Endothelial cell of umbilical vein (primary cell): ENCODE measurements around the gene APBA2. TPM values are rescaled to one million over a fixed set of nuclear protein-coding genes. Genes with fewer than 3 reads are reported as not detected.

Experiments used
- BruUV-seq: library from RNA; stranded (reverse); fragments of 400-500 nt; replicated peaks from 2 replicates; lab custom pipeline; 2021; lab: Mats Ljungman, UMichigan
- CTCF ChIA-PET: fragments of 300-600, 350-600 bp; sonication (Branson Sonifier 250); formaldehyde crosslinking; loops from one replicate; lab custom pipeline; 2021; ENCODE audit warnings: antibody characterized with exemption, inconsistent platforms; lab: Charles Lee
- POLR2A ChIA-PET: fragments of 300-600, 350-600 bp; sonication (Branson Sonifier 250); formaldehyde crosslinking; loops from one replicate; lab custom pipeline; 2021; ENCODE audit warnings: antibody characterized with exemption, inconsistent platforms; lab: Charles Lee
- DNase-seq: peaks from one replicate; pipeline ENCODE4 v3.0.0-alpha.2; 2011; ENCODE audit warnings: low read depth, low spot score
- FAIRE-seq: peaks from 2 replicates; lab custom pipeline; 2011; peaks lifted over from hg19 to GRCh38; lab: Jason Lieb, UNC
- H2AFZ ChIP-seq: 2 replicates; pipeline ENCODE4 v1.6.0; 2012; ENCODE audit warnings: low read depth, low read length, control low read depth, inconsistent platforms
- H3K27ac ChIP-seq: 2 replicates; pipeline ENCODE4 v1.5.1; 2011; ENCODE audit warnings: low read depth, mild to moderate bottlenecking, control low read depth, low read length, moderate library complexity; ENCODE audit not compliant: insufficient read depth
- H3K27me3 ChIP-seq, 2 experiments: 2 replicates each; pipeline versions ENCODE4 v1.6.0 to v1.6.1; 2011; ENCODE audit warnings: low read length in 2 of 2, mixed read lengths in 1 of 2; ENCODE audit not compliant: control insufficient read depth in 2 of 2, insufficient read depth in 2 of 2
- H3K36me3 ChIP-seq, 2 experiments: 2 replicates in 1 of 2; 3 replicates in 1 of 2; pipeline ENCODE4 v1.5.1; 2011; ENCODE audit warnings: low read length in 2 of 2, mild to moderate bottlenecking in 1 of 2, moderate library complexity in 1 of 2; ENCODE audit not compliant: control insufficient read depth in 2 of 2, insufficient read depth in 2 of 2; ENCODE audit errors: extremely low read depth in 1 of 2
- H3K4me1 ChIP-seq: 3 replicates; pipeline ENCODE4 v1.5.1; 2011; ENCODE audit warnings: mild to moderate bottlenecking, low read length; ENCODE audit not compliant: control insufficient read depth, insufficient read depth; ENCODE audit errors: extremely low read depth
- H3K4me2 ChIP-seq: 2 replicates; pipeline ENCODE4 v1.6.1; 2011; ENCODE audit warnings: low read length, control low read depth, mixed read lengths; ENCODE audit not compliant: insufficient read depth
- H3K4me3 ChIP-seq, 3 experiments: fragments of 200-600 bp in 1 of 3; sonication (generic), shearing (Covaris generic) in 1 of 3; replicated peaks in 1 of 3; 2 replicates each; pipeline ENCODE4 v1.5.1; 2011 to 2016; ENCODE audit warnings: control low read depth in 3 of 3, low read length in 3 of 3, mild to moderate bottlenecking in 2 of 3, inconsistent platforms in 1 of 3, low read depth in 1 of 3, moderate library complexity in 1 of 3; ENCODE audit not compliant: insufficient read depth in 1 of 3
- H3K79me2 ChIP-seq: 2 replicates; pipeline ENCODE4 v1.6.0; 2012; ENCODE audit warnings: low read length, inconsistent platforms; ENCODE audit not compliant: control insufficient read depth, insufficient read depth
- H3K9ac ChIP-seq: replicated peaks from 2 replicates; pipeline ENCODE3; 2011; ENCODE audit warnings: low read length, control low read depth; ENCODE audit not compliant: insufficient read depth; ENCODE audit errors: extremely low read depth
- H3K9me1 ChIP-seq: replicated peaks from 3 replicates; pipeline ENCODE4 v1.6.0; 2011; ENCODE audit warnings: mild to moderate bottlenecking, low read length; ENCODE audit not compliant: control insufficient read depth, insufficient read depth; ENCODE audit errors: extremely low read depth
- H3K9me3 ChIP-seq: replicated peaks from 2 replicates; pipeline ENCODE4 v1.5.1; 2012; ENCODE audit warnings: low read length, inconsistent platforms; ENCODE audit not compliant: control insufficient read depth, insufficient read depth
- H4K20me1 ChIP-seq: replicated peaks from 2 replicates; pipeline ENCODE3; 2011; ENCODE audit warnings: mild to moderate bottlenecking, low read length; ENCODE audit not compliant: control insufficient read depth, insufficient read depth; ENCODE audit errors: extremely low read depth
- CTCF ChIP-seq, 2 donors: IDR thresholded peaks; 1 replicate in 1 of 2; 2 replicates in 1 of 2; pipeline ENCODE4 v1.5.1; 2011; ENCODE audit warnings: low read length in 2 of 2, mild to moderate bottlenecking in 2 of 2, moderate library complexity in 2 of 2, control low read depth in 1 of 2, inconsistent platforms in 1 of 2, low read depth in 1 of 2; ENCODE audit not compliant: insufficient read depth in 1 of 2; ENCODE audit errors: extremely low read depth in 1 of 2
- EZH2 ChIP-seq: IDR thresholded peaks from 2 replicates; pipeline ENCODE4 v1.6.1; 2012; ENCODE audit warnings: borderline replicate concordance, low read depth, mild to moderate bottlenecking, moderate library complexity, low read length, inconsistent platforms; ENCODE audit not compliant: severe bottlenecking
- FOS ChIP-seq: IDR thresholded peaks from 2 replicates; pipeline ENCODE4 v1.6.1; 2011; ENCODE audit warnings: mild to moderate bottlenecking, low read length, moderate library complexity, borderline replicate concordance; ENCODE audit not compliant: insufficient read depth
- GATA2 ChIP-seq: IDR thresholded peaks from 2 replicates; pipeline ENCODE4 v1.7.0; 2011; ENCODE audit warnings: low read depth, mild to moderate bottlenecking, moderate library complexity, mixed read lengths, low read length; ENCODE audit not compliant: insufficient read length, insufficient read depth
- JUN ChIP-seq: IDR thresholded peaks from 2 replicates; pipeline ENCODE4 v1.6.1; 2011; ENCODE audit warnings: borderline replicate concordance, low read depth; ENCODE audit not compliant: insufficient read length, insufficient read depth
- MYC ChIP-seq: IDR thresholded peaks from one replicate; pipeline ENCODE4 v1.6.1; 2011; ENCODE audit warnings: mild to moderate bottlenecking, low read depth, low read length
- POLR2A ChIP-seq: IDR thresholded peaks from 2 replicates; pipeline ENCODE4 v1.6.1; 2012; ENCODE audit warnings: low read depth, mild to moderate bottlenecking, control low read depth, low read length
- POLR2AphosphoS5 ChIP-seq: IDR thresholded peaks from 2 replicates; pipeline ENCODE4 v1.6.1; 2012; ENCODE audit warnings: low read depth, mild to moderate bottlenecking, control low read depth, low read length, moderate library complexity; ENCODE audit not compliant: insufficient read depth
- dilution Hi-C: fragments of 300-500 bp; cut with MboI; formaldehyde crosslinking; loops from one replicate; pipeline ENCODE4 v1.15.0; 2019; ENCODE audit warnings: low sequenced_read_pairs; ENCODE audit not compliant: extremely low pct_ligation_motif_present
- intact Hi-C: fragments of 100-400 bp; cut with micrococcal nuclease; formaldehyde crosslinking; loops from one replicate; pipeline ENCODE4 v1.10.0; 2022
- polyA plus RNA-seq, 4 experiments: library from polyadenylated mRNA; depleted of rRNA in 3 of 4; stranded (reverse) in 3 of 4; unstranded in 1 of 4; fragments of >200 nt; gene quantifications; 2 replicates each; pipeline versions ENCODE4 v1.2.1 to v1.2.3, GENCODE V29; 2011 to 2012; ENCODE audit warnings: missing spikeins in 1 of 4
- total RNA-seq: library from RNA; stranded (reverse); gene quantifications from 2 replicates; pipeline ENCODE4 v1.2.3, GENCODE V29; 2021
- TF ChIP-seq, protein P1 (sequence below): IDR thresholded peaks from 2 replicates; pipeline ENCODE4 v1.6.1; 2011; ENCODE audit not compliant: insufficient read depth, insufficient read length

The APBA2 gene
- total and polyA plus RNA-seq, 2 donors (not counting 3 experiments of a cell fraction or from before 2014, with no cell fraction given): 5.7 to 11.1 TPM

DNA sequence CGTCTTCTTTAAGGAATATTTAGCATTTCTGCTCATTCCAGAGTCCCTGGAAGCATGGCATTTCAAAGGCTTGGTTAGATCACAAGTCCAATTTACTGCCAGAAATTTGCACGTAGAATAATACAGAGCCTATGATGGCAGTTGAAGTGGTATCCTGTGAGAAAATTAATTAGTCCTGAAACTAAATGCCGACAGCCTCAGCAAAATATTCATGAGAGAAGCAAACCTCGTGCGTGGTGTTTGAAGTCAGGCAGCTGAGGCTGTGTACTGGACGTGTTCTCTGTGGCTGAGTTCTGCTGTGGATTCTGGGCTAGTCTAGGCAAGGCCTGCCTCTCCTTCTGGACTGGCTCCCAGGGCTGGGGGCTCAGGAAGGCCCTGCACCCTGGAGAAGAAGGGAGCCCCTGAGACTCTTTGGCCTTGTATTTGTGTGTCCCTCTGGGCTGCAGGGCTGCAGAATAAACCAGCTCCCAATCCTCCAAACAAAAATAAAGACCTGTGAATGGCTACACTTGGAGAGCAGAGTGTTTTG lies 106.6 kb downstream of the APBA2 start:
- no peak for TF ChIP-seq GATA2
- TF ChIP-seq FOS: no peak
- no peak for TF ChIP-seq CTCF (IDR thresholded peaks at IDR 0.05; ENCODE audit: extremely low read depth in 1 of 2, insufficient read depth in 1 of 2, low read depth in 1 of 2, low read length in 2 of 2)
- TF ChIP-seq, protein P1, sequence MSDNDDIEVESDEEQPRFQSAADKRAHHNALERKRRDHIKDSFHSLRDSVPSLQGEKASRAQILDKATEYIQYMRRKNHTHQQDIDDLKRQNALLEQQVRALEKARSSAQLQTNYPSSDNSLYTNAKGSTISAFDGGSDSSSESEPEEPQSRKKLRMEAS: no peak
- TF ChIP-seq POLR2AphosphoS5: no peak
- no peak for TF ChIP-seq JUN
- TF ChIP-seq MYC: no peak
- no peak for TF ChIP-seq EZH2
- no peak for TF ChIP-seq POLR2A
- dilution Hi-C loops (no loop called here), intact Hi-C loops (no loop called here)
- no peaks in the 10 kb centered on the region for H4K20me1 ChIP-seq
- ChIA-PET CTCF (interaction anchor here (1.2 kb wide), 1 partner anchor 110 kb away, joined by 3 read pairs; no protein-coding TSS in a partner anchor), POLR2A (no interaction called here)
- H3K9ac ChIP-seq: no peak overlapping the region
- no peaks in the 10 kb centered on the region for H3K36me3 ChIP-seq
- no peak overlapping the region for H3K27ac ChIP-seq
- H2AFZ ChIP-seq: no peak overlapping the region
- H3K4me2 ChIP-seq: no peak overlapping the region
- H3K9me1 ChIP-seq: no peaks in the 10 kb centered on the region
- no peaks in the 10 kb centered on the region for H3K4me1 ChIP-seq
- no peaks in the 10 kb centered on the region for H3K27me3 ChIP-seq
- H3K79me2 ChIP-seq: no peaks in the 10 kb centered on the region
- no peak overlapping the region for H3K4me3 ChIP-seq
- no peak for DNase-seq
- BruUV-seq: no TSS peak
- H3K9me3 ChIP-seq: no peaks in the 10 kb centered on the region
- no peak for FAIRE-seq
